Stimulated activated naive CD8-positive, alpha-beta T cell treated with anti-CD3 and anti-CD28 coated beads, Interleukin-15, Interleukin-2, amounts not matched to agents 100 ng/mL and 50 ng/mL, for 24 hours (primary cell): ENCODE measurements around the gene HIGD1A.

ENCODE experiments used
- H3K27ac Mint-ChIP-seq: one replicate; pipeline ENCODE4 v1.8.0; 2021; ENCODE audit warnings: mild to moderate bottlenecking, mixed read lengths
- H3K27me3 Mint-ChIP-seq: one replicate; pipeline ENCODE4 v1.8.0; 2021; ENCODE audit warnings: mixed read lengths
- H3K36me3 Mint-ChIP-seq: one replicate; pipeline ENCODE4 v1.8.0; 2021; ENCODE audit warnings: low read depth, mixed read lengths
- H3K4me1 Mint-ChIP-seq: one replicate; pipeline ENCODE4 v1.8.0; 2021; ENCODE audit warnings: low read depth, mixed read lengths
- H3K4me3 Mint-ChIP-seq: one replicate; pipeline ENCODE4 v1.8.0; 2021; ENCODE audit warnings: mild to moderate bottlenecking, mixed read lengths
- H3K9me3 Mint-ChIP-seq: one replicate; pipeline ENCODE4 v1.8.0; 2021; ENCODE audit warnings: mixed read lengths

The HIGD1A gene

GRCh38 chr3:42763021-42763420 is 41.3 kb downstream of the HIGD1A start:
- no peaks in the 10 kb centered on the region for H3K36me3 Mint-ChIP-seq
- H3K4me1 Mint-ChIP-seq = no peaks in the 10 kb centered on the region
- H3K27ac Mint-ChIP-seq = no peak overlapping the region
- H3K4me3 Mint-ChIP-seq = no peak overlapping the region
- H3K27me3 Mint-ChIP-seq = no peaks in the 10 kb centered on the region
- H3K9me3 Mint-ChIP-seq = no peaks in the 10 kb centered on the region

- no peak overlapping the region for H3K27ac Mint-ChIP-seq
Observed at GRCh38 chr3:42762046-42762724, 42.1 kb downstream of the HIGD1A start.

GRCh38 chr3:42758126-42758525 is 46.2 kb downstream of the HIGD1A start:
- Mint-ChIP-seq H3K36me3 (no peaks in the 10 kb centered on the region), H3K27me3 (no peaks in the 10 kb centered on the region), H3K4me3 (no peak overlapping the region), H3K9me3 (no peaks in the 10 kb centered on the region), H3K27ac (no peak overlapping the region), H3K4me1 (no peaks in the 10 kb centered on the region)

More at GRCh38 chr3:42762046-42762724, 42.1 kb downstream of the HIGD1A start:
- no peaks in the 10 kb centered on the region for H3K36me3 Mint-ChIP-seq
- H3K9me3 Mint-ChIP-seq = no peaks in the 10 kb centered on the region
- H3K4me1 Mint-ChIP-seq = no peaks in the 10 kb centered on the region
- H3K27me3 Mint-ChIP-seq = no peaks in the 10 kb centered on the region
- no peak overlapping the region for H3K4me3 Mint-ChIP-seq

- Mint-ChIP-seq H3K36me3 (no peaks in the 10 kb centered on the region), H3K27ac (no peak overlapping the region), H3K27me3 (no peaks in the 10 kb centered on the region), H3K9me3 (no peaks in the 10 kb centered on the region), H3K4me3 (no peak overlapping the region), H3K4me1 (no peaks in the 10 kb centered on the region)
Observed at GRCh38 chr3:42756681-42757213, 47.5 kb downstream of the HIGD1A start.

- Mint-ChIP-seq H3K27me3 (no peaks in the 10 kb centered on the region), H3K9me3 (no peaks in the 10 kb centered on the region), H3K27ac (no peak overlapping the region), H3K4me3 (no peak overlapping the region), H3K36me3 (no peaks in the 10 kb centered on the region), H3K4me1 (no peaks in the 10 kb centered on the region)
Observed at GRCh38 chr3:42755681-42756578, 48.4 kb downstream of the HIGD1A start.

- Mint-ChIP-seq H3K9me3 (no peaks in the 10 kb centered on the region), H3K27ac (no peak overlapping the region), H3K4me3 (no peak overlapping the region), H3K4me1 (no peaks in the 10 kb centered on the region), H3K27me3 (no peaks in the 10 kb centered on the region), H3K36me3 (no peaks in the 10 kb centered on the region)
Observed at GRCh38 chr3:42753757-42754156, 50.5 kb downstream of the HIGD1A start.

- Mint-ChIP-seq H3K4me1 (peaks cover 6% of the 10 kb centered on the region), H3K4me3 (no peak overlapping the region), H3K27me3 (no peaks in the 10 kb centered on the region), H3K9me3 (no peaks in the 10 kb centered on the region), H3K27ac (no peak overlapping the region), H3K36me3 (no peaks in the 10 kb centered on the region)
Observed at GRCh38 chr3:42752961-42753360, 51.3 kb downstream of the HIGD1A start.

- no peaks in the 10 kb centered on the region for H3K9me3 Mint-ChIP-seq
- H3K4me3 Mint-ChIP-seq = no peak overlapping the region
- H3K27me3 Mint-ChIP-seq = no peaks in the 10 kb centered on the region
- H3K36me3 Mint-ChIP-seq = no peaks in the 10 kb centered on the region
- peaks cover 11% of the 10 kb centered on the region for H3K4me1 Mint-ChIP-seq
- no peak overlapping the region for H3K27ac Mint-ChIP-seq
Observed at GRCh38 chr3:42752441-42752840, 51.8 kb downstream of the HIGD1A start.

GRCh38 chr3:42751609-42752008 is 52.7 kb downstream of the HIGD1A start:
- H3K4me3 Mint-ChIP-seq = no peak overlapping the region
- H3K4me1 Mint-ChIP-seq = peaks cover 15% of the 10 kb centered on the region
- no peak overlapping the region for H3K27ac Mint-ChIP-seq
- H3K27me3 Mint-ChIP-seq = no peaks in the 10 kb centered on the region
- no peaks in the 10 kb centered on the region for H3K9me3 Mint-ChIP-seq
- H3K36me3 Mint-ChIP-seq = no peaks in the 10 kb centered on the region

- H3K4me3 Mint-ChIP-seq = no peak overlapping the region
- H3K27ac Mint-ChIP-seq = no peak overlapping the region
- H3K27me3 Mint-ChIP-seq = no peaks in the 10 kb centered on the region
- no peaks in the 10 kb centered on the region for H3K9me3 Mint-ChIP-seq
- no peaks in the 10 kb centered on the region for H3K36me3 Mint-ChIP-seq
- peaks cover 15% of the 10 kb centered on the region for H3K4me1 Mint-ChIP-seq
Observed at GRCh38 chr3:42750834-42751233, 53.5 kb downstream of the HIGD1A start.

GRCh38 chr3:42749753-42750231 is 54.5 kb downstream of the HIGD1A start:
- Mint-ChIP-seq H3K27me3 (no peaks in the 10 kb centered on the region), H3K4me3 (no peak overlapping the region), H3K36me3 (no peaks in the 10 kb centered on the region), H3K4me1 (peaks cover 15% of the 10 kb centered on the region), H3K9me3 (no peaks in the 10 kb centered on the region), H3K27ac (no peak overlapping the region)

- Mint-ChIP-seq H3K27me3 (no peaks in the 10 kb centered on the region), H3K27ac (no peak overlapping the region), H3K36me3 (no peaks in the 10 kb centered on the region), H3K4me3 (no peak overlapping the region), H3K9me3 (no peaks in the 10 kb centered on the region), H3K4me1 (peaks cover 15% of the 10 kb centered on the region)
Observed at GRCh38 chr3:42749025-42749752, 55.1 kb downstream of the HIGD1A start.

GRCh38 chr3:42747581-42747980 is 56.7 kb downstream of the HIGD1A start:
- Mint-ChIP-seq H3K27me3 (no peaks in the 10 kb centered on the region), H3K4me1 (peaks cover 15% of the 10 kb centered on the region), H3K9me3 (no peaks in the 10 kb centered on the region), H3K4me3 (no peak overlapping the region), H3K27ac (no peak overlapping the region), H3K36me3 (no peaks in the 10 kb centered on the region)

- no peaks in the 10 kb centered on the region for H3K27me3 Mint-ChIP-seq
- H3K4me3 Mint-ChIP-seq = no peak overlapping the region
- H3K4me1 Mint-ChIP-seq = peaks cover 15% of the 10 kb centered on the region
- H3K9me3 Mint-ChIP-seq = no peaks in the 10 kb centered on the region
- H3K36me3 Mint-ChIP-seq = no peaks in the 10 kb centered on the region
- no peak overlapping the region for H3K27ac Mint-ChIP-seq
Observed at GRCh38 chr3:42746455-42747450, 57.5 kb downstream of the HIGD1A start.
